GM12892 (cell line): ENCODE measurements around the gene NHS.

ENCODE experiments used
- POLR2A ChIP-seq: IDR thresholded peaks from 2 replicates; pipeline ENCODE4 v1.6.1; 2011; ENCODE audit warnings: low read depth, low read length, control low read depth
- POLR2AphosphoS5 ChIP-seq: IDR thresholded peaks from 2 replicates; pipeline ENCODE4 v1.6.1; 2011; ENCODE audit warnings: low read depth, low read length, control low read depth
- TAF1 ChIP-seq: IDR thresholded peaks from 2 replicates; pipeline ENCODE4 v1.6.1; 2011; ENCODE audit warnings: low read depth, mild to moderate bottlenecking, control low read depth, low read length, borderline replicate concordance

DNA sequence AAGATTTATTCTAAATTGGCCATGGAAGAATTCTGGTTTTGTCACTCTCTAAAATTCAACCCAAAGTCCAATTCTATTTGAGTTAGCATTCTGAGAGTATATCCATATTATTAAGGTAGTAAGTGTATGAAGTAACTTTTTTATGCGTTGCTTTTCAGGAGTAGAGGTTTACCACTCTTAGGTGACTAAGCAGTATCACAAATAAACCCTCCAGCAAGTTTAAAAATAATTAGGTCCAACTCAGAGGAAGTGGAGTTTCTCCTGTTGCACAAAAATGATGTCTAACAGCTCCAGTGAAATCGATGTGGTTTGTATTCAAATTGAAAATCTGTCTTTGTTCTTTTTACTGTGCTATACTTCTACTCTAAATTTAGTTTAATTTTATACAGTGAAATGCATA lies 368.9 kb downstream of the NHS start:
- no peak for TF ChIP-seq POLR2AphosphoS5
- TF ChIP-seq POLR2A: no peak
- TF ChIP-seq TAF1: no peak
